ENCODE results near the gene DHCR7. TPM values are rescaled to one million over a fixed set of nuclear protein-coding genes. Genes with fewer than 3 reads are reported as not detected.

DHCR7 gene
- total RNA-seq, 4 donors from 2014 or later = 5.8 to 9.5 (median 9.2) TPM

DNA sequence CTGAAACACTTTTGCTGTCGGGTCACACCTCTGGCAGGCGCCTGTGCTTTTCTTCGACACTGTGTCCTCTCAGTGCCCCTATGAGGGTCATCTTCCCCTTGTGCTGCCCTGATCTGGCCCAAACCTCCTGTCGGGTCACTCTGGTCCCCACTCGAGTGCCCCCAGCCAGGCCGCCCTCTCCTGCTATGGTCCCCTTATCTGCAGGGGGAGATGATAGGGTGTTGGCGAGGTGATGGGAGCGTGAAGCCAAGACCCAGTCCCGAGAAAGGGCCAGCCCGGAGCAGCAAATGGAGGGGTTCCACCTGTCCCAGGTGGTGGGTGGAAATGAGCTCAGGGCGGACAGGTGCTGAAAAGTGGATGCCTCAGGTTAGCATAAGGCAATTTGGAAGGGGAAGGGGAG, 14.5 kb upstream of the DHCR7 start:
- Histone ChIP-seq H3K36me3 (peaks cover 47 to 92% (median 83%) of the 10 kb centered on the region in 4 donors), H3K4me3 (no peak overlapping the region), H3K27ac (replicated peaks in 1 of 4) (no peak overlapping the region), H3K4me1 (no peaks in the 10 kb centered on the region), H3K9me3 (no peaks in the 10 kb centered on the region), H3K27me3 (no peaks in the 10 kb centered on the region)
- no peak for TF ChIP-seq POLR2AphosphoS5 (IDR thresholded peaks at IDR 0.05)
- no peak for TF ChIP-seq CTCF (IDR thresholded peaks at IDR 0.05)
- TF ChIP-seq POLR2A (IDR thresholded peaks at IDR 0.05; ENCODE audit: low read depth) = no peak
- TF ChIP-seq EP300 (IDR thresholded peaks at IDR 0.05) = no peak
- intact Hi-C loops (cut with DNase I) = no loop called here
- no peak for DNase-seq (ENCODE audit: extremely low spot score)
- 95% methylated on average over 11 of the region's 11 CpGs for WGBS

GRCh38 chr11:71461696-71462095, 13.5 kb upstream of the DHCR7 start:
- Histone ChIP-seq H3K4me1 (no peaks in the 10 kb centered on the region), H3K4me3 (no peak overlapping the region), H3K27ac (replicated peaks in 1 of 4) (no peak overlapping the region), H3K9me3 (no peaks in the 10 kb centered on the region), H3K27me3 (no peaks in the 10 kb centered on the region), H3K36me3 (peaks cover 47 to 92% (median 83%) of the 10 kb centered on the region in 4 donors)
- DNase-seq (ENCODE audit: extremely low spot score) = no peak
- TF ChIP-seq EP300 (IDR thresholded peaks at IDR 0.05) = no peak
- no peak for TF ChIP-seq POLR2A (IDR thresholded peaks at IDR 0.05; ENCODE audit: low read depth)
- no peak for TF ChIP-seq CTCF (IDR thresholded peaks at IDR 0.05)
- TF ChIP-seq POLR2AphosphoS5 (IDR thresholded peaks at IDR 0.05) = no peak
- 86% methylated on average over 9 of the region's 9 CpGs for WGBS
- intact Hi-C loops (cut with DNase I) = no loop called here

DNA sequence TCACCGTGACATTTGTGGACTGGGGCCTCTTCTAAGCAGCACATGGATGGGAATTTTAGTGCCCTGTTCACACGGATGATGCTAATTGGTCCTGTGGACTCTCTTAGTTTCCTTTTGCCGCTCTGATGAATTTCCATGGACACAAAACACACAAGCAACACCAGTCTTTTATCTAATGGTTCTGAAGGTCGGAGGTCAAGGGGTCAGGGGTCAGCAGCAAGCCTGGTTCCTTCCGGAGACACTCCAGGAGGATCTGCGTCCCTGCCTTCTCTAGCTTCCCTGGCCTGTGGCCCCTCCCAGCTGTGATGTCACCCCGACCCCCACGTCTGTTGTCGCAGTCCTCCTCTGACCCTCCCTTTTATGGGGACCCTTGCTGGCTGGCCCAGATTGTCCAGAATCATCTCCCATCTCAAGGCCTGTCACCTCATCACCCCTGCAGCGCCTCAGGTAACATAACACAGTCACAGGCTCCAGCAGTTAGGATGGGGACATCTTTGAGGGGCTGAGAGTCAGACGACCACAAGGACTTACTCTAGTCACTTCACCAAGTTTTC, 11.7 kb upstream of the DHCR7 start:
- DNase-seq (ENCODE audit: extremely low spot score) = no peak

GRCh38 chr11:71459076-71459766, 11.0 kb upstream of the DHCR7 start:
- peaks cover 5 to 10% (median 7%) of the 10 kb centered on the region in 4 donors for H3K4me1 ChIP-seq
- H3K9me3 ChIP-seq = no peaks in the 10 kb centered on the region
- DNase-seq (ENCODE audit: extremely low spot score) = no peak
- 89% methylated on average over 18 of the region's 23 CpGs for whole genome bisulfite sequencing
- H3K36me3 ChIP-seq = peaks cover 54 to 95% (median 88%) of the 10 kb centered on the region in 4 donors
- intact Hi-C loops (cut with DNase I) = no loop called here
- H3K27ac ChIP-seq (replicated peaks in 1 of 4) = no peak overlapping the region
- H3K4me3 ChIP-seq = no peak overlapping the region
- no peaks in the 10 kb centered on the region for H3K27me3 ChIP-seq
- TF ChIP-seq POLR2AphosphoS5 (IDR thresholded peaks at IDR 0.05) (no peak), EP300 (IDR thresholded peaks at IDR 0.05) (no peak), POLR2A (IDR thresholded peaks at IDR 0.05; ENCODE audit: low read depth) (no peak), CTCF (IDR thresholded peaks at IDR 0.05) (no peak)

More for the DNA sequence above, 11.7 kb upstream of the DHCR7 start:
- intact Hi-C loops (cut with DNase I) = no loop called here
- no peak overlapping the region for H3K4me3 ChIP-seq
- WGBS = 53% methylated on average over 11 of the region's 11 CpGs
- H3K36me3 ChIP-seq = peaks cover 54 to 97% (median 90%) of the 10 kb centered on the region in 4 donors
- no peak for TF ChIP-seq POLR2AphosphoS5 (IDR thresholded peaks at IDR 0.05)
- no peak for TF ChIP-seq CTCF (IDR thresholded peaks at IDR 0.05)
- TF ChIP-seq EP300 (IDR thresholded peaks at IDR 0.05) = no peak
- TF ChIP-seq POLR2A (IDR thresholded peaks at IDR 0.05; ENCODE audit: low read depth) = no peak
- no peak overlapping the region for H3K27ac ChIP-seq (replicated peaks in 1 of 4)
- peaks cover 0 to 4% (median 1%) of the 10 kb centered on the region in 4 donors for H3K4me1 ChIP-seq
- no peaks in the 10 kb centered on the region for H3K27me3 ChIP-seq
- H3K9me3 ChIP-seq = no peaks in the 10 kb centered on the region
